Smooth muscle cell (in vitro differentiated cells): ENCODE results near the gene APOC1. TPM values are rescaled to one million over a fixed set of nuclear protein-coding genes. Genes with fewer than 3 reads are reported as not detected.

Experiments
- DNase-seq: peaks from one replicate; lab custom pipeline; 2025; ENCODE audit not compliant: unreplicated experiment; lab: John Stamatoyannopoulos, UW
- H2AFZ ChIP-seq: fragments of 200-600 bp; sonication (generic); 2 replicates; pipeline ENCODE4 v1.6.0; 2016; ENCODE audit warnings: antibody characterized with exemption, low read depth, mild to moderate bottlenecking
- H3F3A ChIP-seq: fragments of 200-600 bp; sonication (generic); 2 replicates; pipeline ENCODE4 v1.6.0; 2017; ENCODE audit warnings: antibody characterized with exemption, low read depth
- H3K27ac ChIP-seq: fragments of 200-600 bp; sonication (generic); 2 replicates; pipeline ENCODE4 v1.5.1; 2016; ENCODE audit warnings: low read depth, mild to moderate bottlenecking
- H3K27me3 ChIP-seq: fragments of 200-600 bp; sonication (generic); 2 replicates; pipeline ENCODE4 v1.6.1; 2016; ENCODE audit warnings: low read depth, mild to moderate bottlenecking
- H3K36me3 ChIP-seq: fragments of 200-600 bp; sonication (generic); 2 replicates; pipeline ENCODE4 v1.5.1; 2016; ENCODE audit warnings: low read depth
- H3K4me1 ChIP-seq: fragments of 200-600 bp; sonication (generic); 2 replicates; pipeline ENCODE4 v1.5.1; 2016; ENCODE audit warnings: low read depth
- H3K4me2 ChIP-seq: fragments of 200-600 bp; sonication (generic); 2 replicates; pipeline ENCODE4 v1.6.0; 2016; ENCODE audit warnings: mild to moderate bottlenecking
- H3K4me3 ChIP-seq: fragments of 200-600 bp; sonication (generic); 2 replicates; pipeline ENCODE4 v1.5.1; 2016; ENCODE audit warnings: mild to moderate bottlenecking
- H3K79me2 ChIP-seq: fragments of 200-600 bp; sonication (generic); 2 replicates; pipeline ENCODE4 v1.6.0; 2016; ENCODE audit warnings: low read depth, mild to moderate bottlenecking
- H3K9ac ChIP-seq: fragments of 200-600 bp; sonication (generic); 2 replicates; pipeline ENCODE4 v1.6.0; 2016; ENCODE audit warnings: low read depth
- H3K9me3 ChIP-seq: fragments of 200-600 bp; sonication (generic); replicated peaks from 2 replicates; pipeline ENCODE4 v1.5.1; 2016; ENCODE audit warnings: low read depth
- H4K20me1 ChIP-seq: fragments of 200-600 bp; sonication (generic); 2 replicates; pipeline ENCODE4 v1.6.0; 2016; ENCODE audit warnings: low read depth
- WGBS: methylation state at CpG from one replicate; pipeline ENCODE4 v1.1.7; 2016; ENCODE audit warnings: low lambda C conversion rate; 5-methylcytosine and 5-hydroxymethylcytosine counted together
- polyA plus RNA-seq: library from polyadenylated mRNA; unstranded; fragments of >200 nt; fragmentation: Nextera tagmentation; extraction: Ambion mirVana; gene quantifications from 2 replicates; pipeline ENCODE4 v1.2.1, GENCODE V29; 2016
- total RNA-seq: library from RNA; depleted of rRNA; stranded (reverse); fragments of >200 nt; gene quantifications from 2 replicates; pipeline ENCODE4 v1.2.3, GENCODE V29; 2014
- TF ChIP-seq, protein P1 (sequence below): fragments of 200-600 bp; sonication (generic); IDR thresholded peaks from 2 replicates; pipeline ENCODE4 v1.5.1; 2017; ENCODE audit warnings: borderline replicate concordance, mild to moderate bottlenecking, antibody characterized with exemption; ENCODE audit not compliant: insufficient read depth, poor library complexity, severe bottlenecking

APOC1 gene
- total and polyA plus RNA-seq, 2 experiments from 2014 or later: 8.0 to 31.5 TPM

DNA sequence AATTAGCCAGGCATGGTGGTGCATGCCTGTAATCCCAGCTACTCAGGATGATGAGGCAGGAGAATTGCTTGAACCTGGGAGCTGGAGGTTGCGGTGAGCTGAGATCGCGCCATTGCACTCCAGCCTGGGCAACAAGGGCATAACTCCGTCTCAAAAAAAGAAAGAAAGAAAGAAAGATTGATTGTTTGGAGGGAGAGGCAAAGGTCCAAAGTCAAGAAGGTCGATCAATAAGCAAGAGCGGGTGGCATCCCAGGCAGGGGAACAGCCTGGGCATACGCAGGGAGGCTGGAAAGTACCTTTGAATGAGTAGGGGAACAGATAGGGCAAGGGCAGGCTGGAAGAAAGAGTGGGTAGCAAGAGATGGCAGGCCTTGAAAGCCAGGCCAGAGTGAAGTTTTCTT is 15.7 kb downstream of the APOC1 start:
- Histone ChIP-seq H3K79me2 (no peaks in the 10 kb centered on the region), H3K4me2 (no peak overlapping the region), H3K27me3 (no peaks in the 10 kb centered on the region), H3K4me1 (no peaks in the 10 kb centered on the region), H3K27ac (no peak overlapping the region), H2AFZ (no peak overlapping the region), H3F3A (peaks cover 1% of the 10 kb centered on the region), H3K4me3 (no peak overlapping the region), H3K36me3 (no peaks in the 10 kb centered on the region), H4K20me1 (no peaks in the 10 kb centered on the region), H3K9me3 (no peaks in the 10 kb centered on the region), H3K9ac (no peak overlapping the region)
- no peak for DNase-seq
- 95% methylated on average over 7 of the region's 7 CpGs for WGBS
- TF ChIP-seq, protein P1, sequence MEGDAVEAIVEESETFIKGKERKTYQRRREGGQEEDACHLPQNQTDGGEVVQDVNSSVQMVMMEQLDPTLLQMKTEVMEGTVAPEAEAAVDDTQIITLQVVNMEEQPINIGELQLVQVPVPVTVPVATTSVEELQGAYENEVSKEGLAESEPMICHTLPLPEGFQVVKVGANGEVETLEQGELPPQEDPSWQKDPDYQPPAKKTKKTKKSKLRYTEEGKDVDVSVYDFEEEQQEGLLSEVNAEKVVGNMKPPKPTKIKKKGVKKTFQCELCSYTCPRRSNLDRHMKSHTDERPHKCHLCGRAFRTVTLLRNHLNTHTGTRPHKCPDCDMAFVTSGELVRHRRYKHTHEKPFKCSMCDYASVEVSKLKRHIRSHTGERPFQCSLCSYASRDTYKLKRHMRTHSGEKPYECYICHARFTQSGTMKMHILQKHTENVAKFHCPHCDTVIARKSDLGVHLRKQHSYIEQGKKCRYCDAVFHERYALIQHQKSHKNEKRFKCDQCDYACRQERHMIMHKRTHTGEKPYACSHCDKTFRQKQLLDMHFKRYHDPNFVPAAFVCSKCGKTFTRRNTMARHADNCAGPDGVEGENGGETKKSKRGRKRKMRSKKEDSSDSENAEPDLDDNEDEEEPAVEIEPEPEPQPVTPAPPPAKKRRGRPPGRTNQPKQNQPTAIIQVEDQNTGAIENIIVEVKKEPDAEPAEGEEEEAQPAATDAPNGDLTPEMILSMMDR: no peak

DNA sequence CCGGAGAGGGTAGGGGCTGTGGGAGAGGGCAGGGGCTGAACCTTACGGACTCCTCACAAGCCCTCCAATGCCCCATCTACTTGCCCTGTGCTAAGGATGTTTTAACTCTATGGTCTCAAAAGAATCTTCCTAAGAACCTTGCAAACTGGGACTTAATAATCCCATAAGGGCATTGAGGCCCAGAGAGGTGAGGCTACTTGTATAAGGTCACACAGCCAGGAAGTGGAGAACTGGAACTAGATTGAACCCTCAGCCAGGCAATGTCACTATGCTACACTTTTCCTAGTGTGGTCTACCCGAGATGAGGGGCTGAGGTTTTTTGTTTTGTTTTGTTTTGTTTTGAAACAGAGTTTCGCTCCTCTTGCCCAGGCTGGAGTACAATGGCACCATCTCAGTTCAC is 17.1 kb downstream of the APOC1 start:
- DNase-seq: no peak
- H4K20me1 ChIP-seq: no peaks in the 10 kb centered on the region
- no peaks in the 10 kb centered on the region for H3K9me3 ChIP-seq
- TF ChIP-seq, protein P1: no peak
- no peak overlapping the region for H3K4me3 ChIP-seq
- no peak overlapping the region for H3K4me2 ChIP-seq
- no peaks in the 10 kb centered on the region for H3F3A ChIP-seq
- H3K27ac ChIP-seq: no peak overlapping the region
- no peak overlapping the region for H3K9ac ChIP-seq
- H3K4me1 ChIP-seq: no peaks in the 10 kb centered on the region
- no peaks in the 10 kb centered on the region for H3K36me3 ChIP-seq
- no peaks in the 10 kb centered on the region for H3K27me3 ChIP-seq
- no peak overlapping the region for H2AFZ ChIP-seq
- 86% methylated on average over 4 of the region's 4 CpGs for WGBS
- H3K79me2 ChIP-seq: no peaks in the 10 kb centered on the region

DNA sequence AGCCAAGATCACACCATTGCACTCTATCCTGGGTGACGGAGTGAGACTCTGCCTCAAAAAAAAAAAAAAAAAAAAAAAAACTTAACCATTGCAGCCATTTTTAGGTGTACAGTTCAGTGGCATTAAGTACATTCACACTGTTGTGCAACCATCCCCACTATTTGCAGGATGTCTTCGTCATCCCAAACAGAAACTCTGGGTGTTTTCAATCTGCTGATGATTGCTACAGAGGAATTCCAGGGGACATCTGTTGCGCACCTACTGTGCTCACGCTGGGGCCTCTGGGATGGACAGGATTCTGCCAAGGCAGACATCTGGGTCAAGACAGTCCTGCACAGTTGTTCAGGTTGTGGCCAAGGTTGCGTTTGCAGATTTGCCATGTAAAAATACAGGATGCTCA is 25.3 kb downstream of the APOC1 start:
- WGBS: 72% methylated on average over 5 of the region's 5 CpGs
- TF ChIP-seq, protein P1: no peak
- no peak for DNase-seq

DNA sequence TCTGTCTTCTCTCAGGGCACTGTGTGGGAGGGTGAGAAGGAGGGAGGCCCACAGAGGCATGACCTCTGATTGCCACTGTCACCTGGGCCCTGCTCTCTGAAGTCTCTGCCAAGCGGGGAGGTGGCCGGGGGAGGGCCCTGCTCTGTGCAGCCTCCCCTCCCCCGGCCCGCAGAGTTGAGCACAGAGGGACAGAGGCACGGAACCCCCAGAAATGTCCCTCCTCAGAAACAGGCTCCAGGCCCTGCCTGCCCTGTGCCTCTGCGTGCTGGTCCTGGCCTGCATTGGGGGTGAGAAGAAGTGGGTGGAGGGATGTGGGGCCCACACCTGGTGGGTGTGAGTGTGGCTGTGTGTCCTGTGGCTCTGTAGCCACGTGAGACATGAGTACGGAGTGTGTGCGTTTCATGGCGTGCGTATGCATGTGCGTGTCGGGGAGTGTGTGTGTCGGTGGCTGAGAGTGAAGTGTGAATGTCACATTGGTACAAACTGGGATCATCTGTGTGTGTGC is 27.7 kb downstream of the APOC1 start, which contains the start of gene APOC4:
TSS of gene APOC4 (plus strand) at position 171 of the 505 bp plus-strand sequence. CDS start at position 212, 41 bp downstream.
- H3K27me3 ChIP-seq: no peaks in the 10 kb centered on the region
- no peak within 1 kb of the TSS for H3K9ac ChIP-seq
- H3K4me3 ChIP-seq: no peak within 1 kb of the TSS
- no peaks in the 10 kb centered on the region for H3F3A ChIP-seq
- no peak within 1 kb of the TSS for H2AFZ ChIP-seq
- H3K36me3 ChIP-seq: no peaks in the 10 kb centered on the region
- TF ChIP-seq, protein P1: no peak
- no peaks in the 10 kb centered on the region for H3K9me3 ChIP-seq
- no peak for DNase-seq
- no peaks in the 10 kb centered on the region for H3K4me1 ChIP-seq
- 95% methylated on average over 13 of the region's 14 CpGs for WGBS
- H4K20me1 ChIP-seq: no peaks in the 10 kb centered on the region
- no peak within 1 kb of the TSS for H3K27ac ChIP-seq
- H3K4me2 ChIP-seq: no peak within 1 kb of the TSS
- no peaks in the 10 kb centered on the region for H3K79me2 ChIP-seq

More for the DNA sequence above, 25.3 kb downstream of the APOC1 start:
- H4K20me1 ChIP-seq: no peaks in the 10 kb centered on the region
- H3F3A ChIP-seq: no peaks in the 10 kb centered on the region
- no peaks in the 10 kb centered on the region for H3K36me3 ChIP-seq
- no peaks in the 10 kb centered on the region for H3K4me1 ChIP-seq
- H3K27me3 ChIP-seq: no peaks in the 10 kb centered on the region
- no peaks in the 10 kb centered on the region for H3K9me3 ChIP-seq
- H3K27ac ChIP-seq: no peak overlapping the region
- no peak overlapping the region for H3K4me3 ChIP-seq
- H3K4me2 ChIP-seq: no peak overlapping the region
- no peak overlapping the region for H3K9ac ChIP-seq
- H3K79me2 ChIP-seq: no peaks in the 10 kb centered on the region
- no peak overlapping the region for H2AFZ ChIP-seq
